ENCODE results near the gene ATL1. TPM values are rescaled to one million over a fixed set of nuclear protein-coding genes. Genes with fewer than 3 reads are reported as not detected.

Gene ATL1
- total RNA-seq, 2 experiments from 2014 or later: 0.82 to 1.6 TPM

DNA sequence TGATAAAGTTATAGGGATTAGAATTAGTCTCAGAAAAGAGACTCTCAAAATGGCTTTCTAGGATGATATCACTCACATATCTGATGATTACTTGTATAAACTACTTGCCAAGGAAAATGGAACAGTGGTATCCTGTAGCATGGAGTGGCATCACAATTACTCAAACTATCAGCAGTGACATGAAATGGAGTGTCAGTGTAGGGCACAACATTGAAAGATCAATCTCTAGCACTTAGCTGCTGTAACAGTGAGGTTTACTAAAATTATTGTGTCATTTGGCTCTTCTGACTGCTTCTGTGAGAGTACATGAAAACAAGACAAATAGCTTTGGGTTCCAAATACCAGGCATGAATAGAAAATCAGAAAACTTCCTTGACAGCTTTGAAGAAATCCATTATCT lies 20.9 kb upstream of the ATL1 start:
- Histone ChIP-seq H3K79me2 (ENCODE audit: insufficient read depth, low read depth, low read length) (no peaks in the 10 kb centered on the region), H3K36me3 (ENCODE audit: insufficient read depth, low read length) (no peaks in the 10 kb centered on the region), H3K27ac (ENCODE audit: low read depth, low read length, poor library complexity, severe bottlenecking) (no peak overlapping the region), H3K4me3 (ENCODE audit: low read depth, low read length, poor library complexity, severe bottlenecking) (no peak overlapping the region), H3K4me2 (ENCODE audit: low read length) (no peak overlapping the region), H3K9me3 (ENCODE audit: low read length) (no peaks in the 10 kb centered on the region), H2AFZ (ENCODE audit: low read length) (no peak overlapping the region), H4K20me1 (ENCODE audit: insufficient read depth, low read length) (no peaks in the 10 kb centered on the region), H3K4me1 (ENCODE audit: insufficient read depth, low read length, poor library complexity, severe bottlenecking) (peaks cover 1% of the 10 kb centered on the region), H3K9me2 (ENCODE audit: insufficient read depth, low read length) (no peaks in the 10 kb centered on the region)
- ChIA-PET POLR2A (interaction anchor here (0.7 kb wide), 1 partner anchor 884 kb away, joined by 3 read pairs; no protein-coding TSS in a partner anchor), CTCF (ENCODE audit: unreplicated experiment) (interaction anchor here (0.7 kb wide), 1 partner anchor 11 kb away, joined by 3 read pairs; no protein-coding TSS in a partner anchor)
- intact Hi-C loops (cut with micrococcal nuclease; ENCODE audit: unreplicated experiment): no loop called here
- no TSS peak for BruUV-seq (replicated peaks)
- no peak for DNase-seq (ENCODE audit: low spot score)
- TF ChIP-seq EZH2phosphoT487 (IDR thresholded peaks at IDR 0.05; ENCODE audit: borderline replicate concordance, low read depth, low read length) (no peak), CTCF (conservative IDR thresholded peaks at IDR 0.05; ENCODE audit: low read length) (no peak)

GRCh38 chr14:50541159-50541567 lies 18.8 kb upstream of the ATL1 start:
- H3K9me3 ChIP-seq (ENCODE audit: low read length): no peaks in the 10 kb centered on the region
- H3K4me3 ChIP-seq (ENCODE audit: low read depth, low read length, poor library complexity, severe bottlenecking): no peak overlapping the region
- H2AFZ ChIP-seq (ENCODE audit: low read length): no peak overlapping the region
- H3K79me2 ChIP-seq (ENCODE audit: insufficient read depth, low read depth, low read length): no peaks in the 10 kb centered on the region
- H3K27ac ChIP-seq (ENCODE audit: low read depth, low read length, poor library complexity, severe bottlenecking): no peak overlapping the region
- H3K9me2 ChIP-seq (ENCODE audit: insufficient read depth, low read length): no peaks in the 10 kb centered on the region
- ChIA-PET CTCF (ENCODE audit: unreplicated experiment) (no interaction called here), POLR2A (no interaction called here)
- H3K36me3 ChIP-seq (ENCODE audit: insufficient read depth, low read length): no peaks in the 10 kb centered on the region
- no peak overlapping the region for H3K4me2 ChIP-seq (ENCODE audit: low read length)
- no TSS peak for BruUV-seq (replicated peaks)
- no peak for DNase-seq (ENCODE audit: low spot score)
- H3K4me1 ChIP-seq (ENCODE audit: insufficient read depth, low read length, poor library complexity, severe bottlenecking): no peaks in the 10 kb centered on the region
- no peak for TF ChIP-seq CTCF (conservative IDR thresholded peaks at IDR 0.05; ENCODE audit: low read length)
- no peak for TF ChIP-seq EZH2phosphoT487 (IDR thresholded peaks at IDR 0.05; ENCODE audit: borderline replicate concordance, low read depth, low read length)
- H4K20me1 ChIP-seq (ENCODE audit: insufficient read depth, low read length): no peaks in the 10 kb centered on the region
- intact Hi-C loops (cut with micrococcal nuclease; ENCODE audit: unreplicated experiment): loop anchor here (10.0 kb wide), 1 partner anchor 174 kb away; no protein-coding TSS in a partner anchor

GRCh38 chr14:50542941-50543418 lies 17.0 kb upstream of the ATL1 start:
- H3K79me2 ChIP-seq (ENCODE audit: insufficient read depth, low read depth, low read length): no peaks in the 10 kb centered on the region
- H3K9me2 ChIP-seq (ENCODE audit: insufficient read depth, low read length): no peaks in the 10 kb centered on the region
- H2AFZ ChIP-seq (ENCODE audit: low read length): no peak overlapping the region
- peak; percentile 70 for DNase-seq (ENCODE audit: low spot score)
- no peaks in the 10 kb centered on the region for H3K4me1 ChIP-seq (ENCODE audit: insufficient read depth, low read length, poor library complexity, severe bottlenecking)
- no peaks in the 10 kb centered on the region for H3K36me3 ChIP-seq (ENCODE audit: insufficient read depth, low read length)
- BruUV-seq (replicated peaks): no TSS peak
- no peak overlapping the region for H3K4me3 ChIP-seq (ENCODE audit: low read depth, low read length, poor library complexity, severe bottlenecking)
- no peaks in the 10 kb centered on the region for H4K20me1 ChIP-seq (ENCODE audit: insufficient read depth, low read length)
- ChIA-PET CTCF (ENCODE audit: unreplicated experiment) (interaction anchor here (1.0 kb wide), 1 partner anchor 13 kb away, joined by 3 read pairs; no protein-coding TSS in a partner anchor), POLR2A (interaction anchor here (0.6 kb wide), 1 partner anchor 328 kb away, joined by 5 read pairs; no protein-coding TSS in a partner anchor)
- TF ChIP-seq CTCF (conservative IDR thresholded peaks at IDR 0.05; ENCODE audit: low read length) (peak; percentile 79), EZH2phosphoT487 (IDR thresholded peaks at IDR 0.05; ENCODE audit: borderline replicate concordance, low read depth, low read length) (no peak)
- H3K27ac ChIP-seq (ENCODE audit: low read depth, low read length, poor library complexity, severe bottlenecking): no peak overlapping the region
- no peak overlapping the region for H3K4me2 ChIP-seq (ENCODE audit: low read length)
- no peaks in the 10 kb centered on the region for H3K9me3 ChIP-seq (ENCODE audit: low read length)
- intact Hi-C loops (cut with micrococcal nuclease; ENCODE audit: unreplicated experiment): loop anchor here (10.0 kb wide), 1 partner anchor 172 kb away; no protein-coding TSS in a partner anchor

Measured in OCI-LY7 (cell line).